Measurements from ENCODE around the gene NEURL4. TPM values are rescaled to one million over a fixed set of nuclear protein-coding genes. Genes with fewer than 3 reads are reported as not detected.

NEURL4 gene
- total RNA-seq, 1 experiment from 2014 or later: 21.4 TPM

DNA sequence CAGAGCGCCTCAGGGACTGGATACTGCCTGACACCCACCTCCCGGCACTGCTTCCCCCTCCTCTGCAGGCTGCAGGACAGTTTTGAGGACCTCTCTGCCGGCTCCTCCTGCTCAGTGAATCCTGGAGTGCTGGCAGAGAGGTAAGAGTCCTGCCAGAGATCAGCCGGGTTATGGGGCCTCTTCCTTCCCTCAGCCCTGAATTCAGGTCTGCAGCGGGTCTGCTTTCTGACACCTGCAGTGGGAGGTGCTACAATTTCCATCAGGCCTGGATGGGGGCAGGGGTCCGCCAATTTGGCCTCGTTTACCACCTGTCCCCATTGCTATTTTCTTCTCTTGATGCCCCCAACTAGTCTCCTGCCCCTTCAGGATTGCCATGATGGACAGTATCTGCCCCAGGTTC is 3.0 kb upstream of the NEURL4 start:
- TF ChIP-seq EZH2 (IDR thresholded peaks at IDR 0.05; ENCODE audit: low read length, unreplicated experiment) (no peak), CTCF (conservative IDR thresholded peaks at IDR 0.05; ENCODE audit: low read depth, low read length) (no peak), EZH2phosphoT487 (IDR thresholded peaks at IDR 0.05; ENCODE audit: borderline replicate concordance, low read length) (no peak)
- H3K4me2 ChIP-seq (ENCODE audit: low read length): no peak overlapping the region
- peaks cover 16% of the 10 kb centered on the region for H3K79me2 ChIP-seq (ENCODE audit: low read length)
- DNase-seq: no peak
- POLR2A ChIA-PET (ENCODE audit: unreplicated experiment): no interaction called here
- 0 out of 2 replicates have a peak, but pooled peaks cover 6% of the 10 kb centered on the region for H3K4me1 ChIP-seq (ENCODE audit: insufficient read depth, low read length)
- no peak overlapping the region for H2AFZ ChIP-seq (ENCODE audit: low read length)
- H3K27me3 ChIP-seq (ENCODE audit: low read length): no peaks in the 10 kb centered on the region
- no peak overlapping the region for H3K27ac ChIP-seq (ENCODE audit: low read length)
- CTCF ChIA-PET: no interaction called here
- H4K20me1 ChIP-seq (ENCODE audit: low read length): no peaks in the 10 kb centered on the region
- no peaks in the 10 kb centered on the region for H3K9me3 ChIP-seq (ENCODE audit: low read length)
- intact Hi-C loops (cut with micrococcal nuclease): no loop called here
- no peak overlapping the region for H3K9ac ChIP-seq (ENCODE audit: low read length)
- H3K36me3 ChIP-seq (ENCODE audit: low read depth, low read length): no peaks in the 10 kb centered on the region
- BruUV-seq (replicated peaks): no TSS peak
- no peak overlapping the region for H3K4me3 ChIP-seq (ENCODE audit: low read length)
- no peak for ATAC-seq
- H3K9me2 ChIP-seq (replicated peaks; ENCODE audit: low read length): no peaks in the 10 kb centered on the region
- H3F3A ChIP-seq (ENCODE audit: low read length, unreplicated experiment): no peaks in the 10 kb centered on the region

DNA sequence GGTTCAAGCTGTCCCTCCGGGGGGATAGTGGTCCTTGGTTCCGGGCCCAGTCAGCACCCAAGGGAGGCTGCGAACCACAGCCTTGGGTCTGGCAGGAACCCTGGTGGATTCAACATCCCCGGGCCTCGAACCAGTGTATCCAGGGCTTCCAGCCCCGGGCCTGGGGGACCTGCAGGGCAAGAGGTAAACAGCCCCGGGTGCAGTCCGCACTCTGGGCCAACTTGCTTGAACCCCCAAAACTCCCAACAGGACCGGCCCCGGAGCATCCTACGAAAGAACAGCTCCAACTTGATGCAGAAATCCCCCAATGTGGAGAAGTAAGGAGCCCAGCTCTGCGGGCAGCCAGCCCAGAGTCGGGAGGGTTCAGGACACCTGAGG is 1.5 kb upstream of the NEURL4 start:
- Histone ChIP-seq H3K9me3 (ENCODE audit: low read length) (no peaks in the 10 kb centered on the region), H3K79me2 (ENCODE audit: low read length) (peaks cover 16% of the 10 kb centered on the region), H3K9me2 (replicated peaks; ENCODE audit: low read length) (no peaks in the 10 kb centered on the region), H3K9ac (ENCODE audit: low read length) (no peak overlapping the region), H3K4me1 (ENCODE audit: insufficient read depth, low read length) (0 out of 2 replicates have a peak, but pooled peaks cover 6% of the 10 kb centered on the region), H3K36me3 (ENCODE audit: low read depth, low read length) (no peaks in the 10 kb centered on the region), H3F3A (ENCODE audit: low read length, unreplicated experiment) (no peaks in the 10 kb centered on the region), H3K4me3 (ENCODE audit: low read length) (peak overlapping the region; percentile 96), H2AFZ (ENCODE audit: low read length) (peak overlapping the region; percentile 95; the same call in 1 of the 2 replicates), H4K20me1 (ENCODE audit: low read length) (no peaks in the 10 kb centered on the region), H3K27ac (ENCODE audit: low read length) (no peak overlapping the region), H3K27me3 (ENCODE audit: low read length) (no peaks in the 10 kb centered on the region), H3K4me2 (ENCODE audit: low read length) (peak overlapping the region; percentile 99)
- BruUV-seq (replicated peaks): no TSS peak
- POLR2A ChIA-PET (ENCODE audit: unreplicated experiment): no interaction called here
- TF ChIP-seq CTCF (conservative IDR thresholded peaks at IDR 0.05; ENCODE audit: low read depth, low read length) (no peak), EZH2phosphoT487 (IDR thresholded peaks at IDR 0.05; ENCODE audit: borderline replicate concordance, low read length) (no peak), EZH2 (IDR thresholded peaks at IDR 0.05; ENCODE audit: low read length, unreplicated experiment) (no peak)
- ATAC-seq: no peak
- no peak for DNase-seq
- intact Hi-C loops (cut with micrococcal nuclease): no loop called here
- CTCF ChIA-PET: no interaction called here

DNA sequence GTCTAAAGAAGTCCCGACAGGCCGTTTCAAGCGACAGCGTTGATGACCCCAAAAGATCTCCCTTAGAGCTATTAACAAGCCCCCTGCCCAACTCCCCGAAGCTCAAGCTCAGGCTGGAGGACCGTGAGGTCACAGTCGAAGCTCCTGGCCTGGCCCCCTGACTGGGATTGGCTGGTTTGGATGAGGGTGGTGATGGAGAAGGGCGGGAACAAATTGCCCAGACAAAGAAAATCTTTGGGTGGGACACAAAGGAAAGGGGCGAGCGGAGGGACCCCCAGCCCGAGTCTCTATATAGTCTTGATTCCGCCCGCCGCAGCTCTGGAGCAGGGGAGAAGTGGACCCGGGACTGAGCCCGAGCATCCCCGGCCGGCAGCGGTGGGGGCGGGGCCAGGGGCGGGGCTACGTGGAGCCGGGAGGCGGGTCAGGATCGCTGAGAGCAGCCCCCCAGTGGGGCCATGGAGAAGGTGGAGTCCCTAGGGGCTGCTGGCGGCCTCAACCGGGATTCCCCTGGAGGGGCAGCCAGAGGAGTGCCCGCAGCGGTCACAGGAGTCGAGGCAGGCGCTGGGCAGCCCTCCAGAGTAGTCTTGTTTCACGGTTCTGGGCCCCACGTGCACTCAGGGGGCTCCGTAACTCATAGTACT is 982 bp upstream of the NEURL4 start:
- Histone ChIP-seq H3K27me3 (ENCODE audit: low read length) (no peaks in the 10 kb centered on the region), H3K9ac (ENCODE audit: low read length) (peak overlapping the region; percentile 88), H3K4me3 (ENCODE audit: low read length) (peak overlapping the region; percentile 96), H3K36me3 (ENCODE audit: low read depth, low read length) (no peaks in the 10 kb centered on the region), H4K20me1 (ENCODE audit: low read length) (no peaks in the 10 kb centered on the region), H3K79me2 (ENCODE audit: low read length) (peaks cover 16% of the 10 kb centered on the region), H3K27ac (ENCODE audit: low read length) (peak overlapping the region; percentile 77), H3F3A (ENCODE audit: low read length, unreplicated experiment) (no peaks in the 10 kb centered on the region), H2AFZ (ENCODE audit: low read length) (peak overlapping the region; percentile 95), H3K9me2 (replicated peaks; ENCODE audit: low read length) (no peaks in the 10 kb centered on the region), H3K4me2 (ENCODE audit: low read length) (peak overlapping the region; percentile 99), H3K9me3 (ENCODE audit: low read length) (no peaks in the 10 kb centered on the region), H3K4me1 (ENCODE audit: insufficient read depth, low read length) (0 out of 2 replicates have a peak, but pooled peaks cover 6% of the 10 kb centered on the region)
- ChIA-PET CTCF (interaction anchor here (0.6 kb wide), 1 partner anchor 17 kb away, joined by 3 read pairs; no protein-coding TSS in a partner anchor), POLR2A (ENCODE audit: unreplicated experiment) (interaction anchor here (0.6 kb wide), 1 partner anchor 102 kb away, joined by 3 read pairs; no protein-coding TSS in a partner anchor)
- TF ChIP-seq EZH2 (IDR thresholded peaks at IDR 0.05; ENCODE audit: low read length, unreplicated experiment) (no peak), CTCF (conservative IDR thresholded peaks at IDR 0.05; ENCODE audit: low read depth, low read length) (no peak), EZH2phosphoT487 (IDR thresholded peaks at IDR 0.05; ENCODE audit: borderline replicate concordance, low read length) (no peak)
- intact Hi-C loops (cut with micrococcal nuclease): loop anchor here (2.0 kb wide), 1 partner anchor 21 kb away; no protein-coding TSS in a partner anchor
- DNase-seq: peak; percentile 60
- BruUV-seq (replicated peaks): no TSS peak
- ATAC-seq: peak; percentile 83
